Measurements from ENCODE around the gene KCNJ18.
"Not testable (repeated sequence)": the region's sequence is repeated elsewhere in the genome, so short reads cannot be mapped to it uniquely, and the experiment has no call there.

The KCNJ18 gene

GRCh38 chr17:21705021-21705601 is 12.8 kb downstream of the KCNJ18 start:
- DNase-seq: no peak

- not testable (repeated sequence) for DNase-seq
These were observed 13.4 kb downstream of the KCNJ18 start for GRCh38 chr17:21705746-21706145.

GRCh38 chr17:21706546-21706945 is 14.2 kb downstream of the KCNJ18 start:
- not testable (repeated sequence) for DNase-seq

- not testable (repeated sequence) for DNase-seq
These were observed 14.8 kb downstream of the KCNJ18 start for GRCh38 chr17:21707131-21707530.

- DNase-seq: not testable (repeated sequence)
These were observed 15.6 kb downstream of the KCNJ18 start for GRCh38 chr17:21707711-21708611.

- DNase-seq: not testable (repeated sequence)
These were observed 16.6 kb downstream of the KCNJ18 start for GRCh38 chr17:21708612-21709535.

GRCh38 chr17:21709994-21710393 is 17.7 kb downstream of the KCNJ18 start:
- not testable (repeated sequence) for DNase-seq

GRCh38 chr17:21710486-21710885 is 18.2 kb downstream of the KCNJ18 start:
- not testable (repeated sequence) for DNase-seq

- no peak for DNase-seq
These were observed 18.9 kb downstream of the KCNJ18 start for GRCh38 chr17:21711182-21711581.

GRCh38 chr17:21713020-21713419 is 20.7 kb downstream of the KCNJ18 start:
- DNase-seq: not testable (repeated sequence)

- DNase-seq: not testable (repeated sequence)
These were observed 21.3 kb downstream of the KCNJ18 start for GRCh38 chr17:21713631-21714030.

GRCh38 chr17:21714676-21715075 is 22.4 kb downstream of the KCNJ18 start:
- DNase-seq: not testable (repeated sequence)

GRCh38 chr17:21715877-21716276 is 23.6 kb downstream of the KCNJ18 start:
- DNase-seq: not testable (repeated sequence)

- not testable (repeated sequence) for DNase-seq
These were observed 26.6 kb downstream of the KCNJ18 start for GRCh38 chr17:21718971-21719370.

GRCh38 chr17:21719511-21720226 is 27.3 kb downstream of the KCNJ18 start:
- DNase-seq: not testable (repeated sequence)

- DNase-seq: not testable (repeated sequence)
These were observed 28.2 kb downstream of the KCNJ18 start for GRCh38 chr17:21720566-21720965.

GRCh38 chr17:21722268-21722667 is 29.9 kb downstream of the KCNJ18 start:
- DNase-seq: not testable (repeated sequence)

GRCh38 chr17:21724216-21725006 is 32.1 kb downstream of the KCNJ18 start:
- DNase-seq: not testable (repeated sequence)

GRCh38 chr17:21731076-21731475 is 38.8 kb downstream of the KCNJ18 start:
- not testable (repeated sequence) for DNase-seq

GRCh38 chr17:21733931-21734330 is 41.6 kb downstream of the KCNJ18 start:
- not testable (repeated sequence) for DNase-seq

GRCh38 chr17:21735814-21736213 is 43.5 kb downstream of the KCNJ18 start:
- DNase-seq: not testable (repeated sequence)

All from OCI-M1 (cell line).